ENCODE data around the gene SCARB1.

DNA sequence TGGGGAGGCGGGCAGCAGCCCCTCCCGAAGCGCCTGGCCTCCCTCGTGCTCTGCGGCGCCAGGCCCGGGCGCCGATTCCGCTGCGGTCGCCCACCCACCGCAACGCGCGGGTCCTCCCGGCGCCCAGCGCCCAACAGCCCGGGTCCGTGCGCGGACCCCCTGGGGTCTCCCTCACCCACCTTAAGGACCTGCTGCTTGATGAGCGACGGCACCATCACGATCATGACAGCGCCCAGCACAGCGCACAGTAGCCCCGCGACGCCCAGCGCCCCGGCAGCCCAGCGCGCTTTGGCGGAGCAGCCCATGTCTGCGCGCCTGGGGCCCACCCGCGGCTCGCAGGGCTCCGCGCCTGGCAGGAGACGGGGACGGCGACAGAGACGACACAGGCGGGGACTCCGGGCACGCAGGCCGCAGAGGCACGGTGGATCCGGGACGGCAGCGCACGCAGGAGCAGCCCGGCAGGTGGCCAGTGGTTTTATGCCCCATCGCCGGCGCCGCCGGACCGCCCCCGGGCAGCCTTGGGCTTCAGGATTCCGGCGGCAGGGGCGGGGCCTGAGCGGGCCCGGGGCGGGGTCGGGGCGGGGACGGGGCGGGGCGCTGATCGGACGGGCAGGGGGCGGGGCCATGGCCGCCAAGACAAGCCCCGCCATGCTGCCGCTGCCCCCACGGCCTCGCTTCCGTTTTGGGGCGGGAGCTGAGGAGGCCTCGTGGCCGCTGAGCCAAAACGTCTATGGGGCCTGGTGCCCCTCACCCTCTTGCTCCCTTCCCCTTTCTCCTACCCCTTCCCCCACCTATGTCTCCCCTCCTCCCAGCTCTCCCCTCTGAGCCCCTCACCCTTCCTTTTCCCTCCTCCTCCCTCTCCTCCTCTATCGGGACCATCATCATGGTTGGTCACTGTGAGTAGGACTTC, at the start of gene SCARB1:
- TF ChIP-seq JUN (CRISPR knock-in tag; IDR thresholded peaks at IDR 0.05) (0 out of 2 replicates have a peak, but pooled peaks have one; percentile 32), CBFB (CRISPR knock-in tag; IDR thresholded peaks at IDR 0.05; ENCODE audit: low read depth) (no peak), SP1 (CRISPR knock-in tag; conservative IDR thresholded peaks at IDR 0.05) (peak; percentile 66)
- TF ChIP-seq, protein P1, sequence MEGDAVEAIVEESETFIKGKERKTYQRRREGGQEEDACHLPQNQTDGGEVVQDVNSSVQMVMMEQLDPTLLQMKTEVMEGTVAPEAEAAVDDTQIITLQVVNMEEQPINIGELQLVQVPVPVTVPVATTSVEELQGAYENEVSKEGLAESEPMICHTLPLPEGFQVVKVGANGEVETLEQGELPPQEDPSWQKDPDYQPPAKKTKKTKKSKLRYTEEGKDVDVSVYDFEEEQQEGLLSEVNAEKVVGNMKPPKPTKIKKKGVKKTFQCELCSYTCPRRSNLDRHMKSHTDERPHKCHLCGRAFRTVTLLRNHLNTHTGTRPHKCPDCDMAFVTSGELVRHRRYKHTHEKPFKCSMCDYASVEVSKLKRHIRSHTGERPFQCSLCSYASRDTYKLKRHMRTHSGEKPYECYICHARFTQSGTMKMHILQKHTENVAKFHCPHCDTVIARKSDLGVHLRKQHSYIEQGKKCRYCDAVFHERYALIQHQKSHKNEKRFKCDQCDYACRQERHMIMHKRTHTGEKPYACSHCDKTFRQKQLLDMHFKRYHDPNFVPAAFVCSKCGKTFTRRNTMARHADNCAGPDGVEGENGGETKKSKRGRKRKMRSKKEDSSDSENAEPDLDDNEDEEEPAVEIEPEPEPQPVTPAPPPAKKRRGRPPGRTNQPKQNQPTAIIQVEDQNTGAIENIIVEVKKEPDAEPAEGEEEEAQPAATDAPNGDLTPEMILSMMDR (IDR thresholded peaks at IDR 0.05) = no peak

Data from WTC11 (cell line).